ENCODE data around the gene INS.

The INS gene

GRCh38 chr11:2143477-2143798, 17.6 kb downstream of the INS start:
- no peak for DNase-seq

- no peak for DNase-seq
Measured at GRCh38 chr11:2142762-2143202, 18.2 kb downstream of the INS start.

- DNase-seq, result no peak
Measured at GRCh38 chr11:2142300-2142759, 18.7 kb downstream of the INS start.

GRCh38 chr11:2140411-2141400, 20.3 kb downstream of the INS start:
- no peak for DNase-seq

- no peak for DNase-seq
Measured at GRCh38 chr11:2139621-2140337, 21.2 kb downstream of the INS start.

- DNase-seq, result no peak
Measured at GRCh38 chr11:2139123-2139521, 21.9 kb downstream of the INS start, which contains the start of gene IGF2. IGF2 (minus strand) TSS chr11:2139389; CDS start chr11:2135523, 3,866 bp downstream.

- DNase-seq, result no peak
Measured at GRCh38 chr11:2138431-2139122, 22.4 kb downstream of the INS start.

- DNase-seq, result no peak
Measured at GRCh38 chr11:2138068-2138430, 23.0 kb downstream of the INS start.

- DNase-seq, result no peak
Measured at GRCh38 chr11:2137202-2138067, 23.6 kb downstream of the INS start.

GRCh38 chr11:2136952-2137201, 24.1 kb downstream of the INS start:
- no peak for DNase-seq

- no peak for DNase-seq
Measured at GRCh38 chr11:2136209-2136951, 24.6 kb downstream of the INS start.

- no peak for DNase-seq
Measured at GRCh38 chr11:2135648-2136201, 25.3 kb downstream of the INS start.

- no peak for DNase-seq
Measured at GRCh38 chr11:2135018-2135569, 25.9 kb downstream of the INS start.

GRCh38 chr11:2134022-2135010, 26.7 kb downstream of the INS start:
- no peak for DNase-seq

GRCh38 chr11:2133241-2134021, 27.6 kb downstream of the INS start:
- no peak for DNase-seq

GRCh38 chr11:2132874-2133240, 28.2 kb downstream of the INS start:
- no peak for DNase-seq

- no peak for DNase-seq
Measured at GRCh38 chr11:2132246-2132645, 28.8 kb downstream of the INS start.

GRCh38 chr11:2131371-2132236, 29.4 kb downstream of the INS start:
- DNase-seq, result no peak
